ENCODE results near the gene TENM3. TPM values are rescaled to one million over a fixed set of nuclear protein-coding genes. Genes with fewer than 3 reads are reported as not detected.

The TENM3 gene
- total RNA-seq, 2 experiments from 2014 or later: not detected

GRCh38 chr4:182272151-182272550 is 28.9 kb downstream of the TENM3 start:
- Mint-ChIP-seq H3K4me3 (no peak overlapping the region), H3K27ac (no peak overlapping the region), H3K4me1 (no peaks in the 10 kb centered on the region), H3K36me3 (no peaks in the 10 kb centered on the region), H3K27me3 (no peaks in the 10 kb centered on the region), H3K9me3 (no peaks in the 10 kb centered on the region)
- ATAC-seq (ENCODE audit: low read depth): no peak
- no peak for DNase-seq
- POLR2A ChIA-PET: no interaction called here

DNA sequence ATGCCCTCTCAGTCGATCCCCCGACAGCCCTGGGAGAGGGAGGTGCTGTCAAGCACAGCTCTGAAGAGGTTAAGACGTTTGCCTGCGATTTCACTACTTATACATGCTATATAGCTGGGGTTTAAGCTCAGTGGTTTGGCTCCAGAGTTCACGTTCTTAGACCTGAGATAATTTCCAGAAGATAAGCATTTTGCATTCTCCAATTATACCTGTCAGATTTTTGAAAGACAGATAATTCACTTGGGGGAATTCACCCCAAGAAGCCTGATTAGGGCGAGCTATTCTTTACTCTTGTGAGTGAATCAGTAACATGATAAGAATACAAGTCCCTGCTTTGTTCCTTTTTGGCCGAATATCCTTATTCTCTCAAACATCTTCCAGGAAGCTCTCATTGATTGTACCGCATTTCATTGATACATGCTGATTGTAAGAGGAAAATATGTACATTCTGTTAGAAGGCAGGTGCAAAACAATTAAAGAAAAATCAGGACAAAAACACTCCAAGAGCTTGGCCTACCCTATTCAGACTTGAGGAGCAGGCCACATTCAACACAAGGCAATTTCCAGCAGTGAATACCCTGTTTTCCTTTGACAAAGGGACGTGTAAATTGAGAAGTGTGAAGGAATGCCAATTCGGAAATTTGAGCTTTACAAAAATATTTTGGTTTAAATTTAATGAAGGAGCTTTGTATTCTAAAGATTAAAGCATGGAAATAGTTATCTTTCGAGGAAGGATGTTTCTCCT is 30.2 kb downstream of the TENM3 start:
- POLR2A ChIA-PET: no interaction called here
- ATAC-seq (ENCODE audit: low read depth) (no peak), DNase-seq (no peak)
- no peaks in the 10 kb centered on the region for H3K27me3 Mint-ChIP-seq
- H3K27ac Mint-ChIP-seq: no peak overlapping the region
- H3K36me3 Mint-ChIP-seq: no peaks in the 10 kb centered on the region
- no peaks in the 10 kb centered on the region for H3K4me1 Mint-ChIP-seq
- H3K4me3 Mint-ChIP-seq: no peak overlapping the region
- no peaks in the 10 kb centered on the region for H3K9me3 Mint-ChIP-seq

DNA sequence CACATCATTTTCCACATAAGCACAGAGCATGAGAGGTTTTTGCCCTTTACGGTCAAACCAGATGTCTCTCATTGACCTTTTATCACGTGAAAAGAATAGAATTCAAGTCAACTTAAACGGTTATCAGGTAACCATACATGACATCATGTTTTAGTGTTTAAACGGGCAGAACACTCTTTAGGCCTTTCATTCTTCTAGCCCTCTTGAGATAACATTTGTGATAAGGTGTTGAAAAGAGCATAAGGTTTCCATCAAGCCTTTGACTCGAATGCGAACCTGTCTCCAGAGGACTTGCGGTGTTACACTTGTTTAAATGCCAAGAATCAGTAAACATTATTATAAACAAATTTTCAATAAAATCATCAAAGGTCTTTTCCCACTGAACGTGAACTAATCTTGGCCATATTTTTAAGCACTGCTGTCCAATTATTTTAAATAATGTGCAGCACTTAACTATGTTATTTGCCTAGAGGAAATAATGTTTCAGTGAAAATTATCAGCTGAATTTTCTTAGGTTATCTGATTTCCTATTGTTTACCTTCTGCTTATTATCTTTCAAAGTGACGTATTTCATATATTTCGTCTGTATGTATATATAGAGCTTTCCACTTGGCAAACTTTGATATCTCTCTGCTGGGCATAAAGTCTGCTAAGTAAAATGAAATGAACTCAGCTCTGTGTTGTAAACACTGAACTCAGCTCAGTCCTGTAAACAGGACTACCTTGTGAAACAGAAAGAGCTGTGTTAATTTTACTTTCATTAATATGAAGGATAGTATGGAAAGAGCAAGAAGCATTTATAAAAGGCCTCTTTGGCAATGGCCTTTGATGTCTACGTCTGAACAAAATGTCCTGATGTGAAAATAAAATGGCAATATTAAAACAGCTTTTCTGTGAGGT is 33.3 kb downstream of the TENM3 start:
- Mint-ChIP-seq H3K4me1 (no peaks in the 10 kb centered on the region), H3K27me3 (no peaks in the 10 kb centered on the region), H3K36me3 (no peaks in the 10 kb centered on the region), H3K9me3 (no peaks in the 10 kb centered on the region), H3K4me3 (no peak overlapping the region), H3K27ac (no peak overlapping the region)
- ATAC-seq (ENCODE audit: low read depth): no peak
- POLR2A ChIA-PET: no interaction called here
- DNase-seq: no peak

DNA sequence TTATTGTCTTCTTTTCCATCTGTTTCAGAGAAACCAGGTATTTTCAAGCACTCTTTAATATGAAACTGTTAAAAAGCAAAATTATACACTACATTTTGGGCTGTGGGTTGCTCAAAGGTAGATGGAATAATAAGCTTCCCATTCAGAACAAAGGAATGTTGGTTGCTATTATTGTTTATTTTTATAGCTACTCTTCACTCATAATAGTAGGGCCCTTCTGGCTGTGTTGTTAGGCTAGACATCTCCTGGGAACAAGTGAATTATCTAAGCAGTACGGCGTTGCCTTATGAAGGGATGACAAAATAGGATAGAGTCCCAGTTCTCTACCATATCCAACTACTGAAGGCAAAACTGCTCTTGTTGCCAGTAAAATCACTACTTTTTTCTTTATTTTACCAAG is 34.2 kb downstream of the TENM3 start:
- POLR2A ChIA-PET: no interaction called here
- H3K9me3 Mint-ChIP-seq: no peaks in the 10 kb centered on the region
- no peak overlapping the region for H3K4me3 Mint-ChIP-seq
- H3K4me1 Mint-ChIP-seq: no peaks in the 10 kb centered on the region
- H3K27ac Mint-ChIP-seq: no peak overlapping the region
- no peaks in the 10 kb centered on the region for H3K27me3 Mint-ChIP-seq
- ATAC-seq (ENCODE audit: low read depth) (no peak), DNase-seq (no peak)
- H3K36me3 Mint-ChIP-seq: no peaks in the 10 kb centered on the region

DNA sequence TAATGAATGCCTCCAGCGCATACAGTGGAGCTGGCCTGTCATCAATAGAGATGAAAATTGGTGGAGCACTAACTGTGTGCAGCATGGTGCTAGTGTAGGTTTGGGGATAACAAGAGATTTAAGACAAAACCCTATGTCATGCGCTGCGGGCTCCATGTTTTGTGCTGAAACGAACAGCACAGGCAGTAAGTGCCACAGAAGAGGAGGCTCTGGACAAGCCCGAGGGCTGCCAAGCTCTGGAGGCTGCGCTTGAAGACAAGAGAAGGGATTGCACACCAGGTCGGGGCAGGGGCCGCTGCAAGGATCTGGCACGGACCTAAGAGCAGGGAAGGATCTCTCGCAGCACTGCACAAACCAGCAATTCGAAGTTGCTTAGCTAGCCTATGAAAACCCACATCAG is 35.5 kb downstream of the TENM3 start:
- POLR2A ChIA-PET: no interaction called here
- Mint-ChIP-seq H3K4me1 (no peaks in the 10 kb centered on the region), H3K36me3 (no peaks in the 10 kb centered on the region), H3K27ac (no peak overlapping the region), H3K27me3 (no peaks in the 10 kb centered on the region), H3K4me3 (no peak overlapping the region), H3K9me3 (no peaks in the 10 kb centered on the region)
- DNase-seq (no peak), ATAC-seq (ENCODE audit: low read depth) (no peak)

DNA sequence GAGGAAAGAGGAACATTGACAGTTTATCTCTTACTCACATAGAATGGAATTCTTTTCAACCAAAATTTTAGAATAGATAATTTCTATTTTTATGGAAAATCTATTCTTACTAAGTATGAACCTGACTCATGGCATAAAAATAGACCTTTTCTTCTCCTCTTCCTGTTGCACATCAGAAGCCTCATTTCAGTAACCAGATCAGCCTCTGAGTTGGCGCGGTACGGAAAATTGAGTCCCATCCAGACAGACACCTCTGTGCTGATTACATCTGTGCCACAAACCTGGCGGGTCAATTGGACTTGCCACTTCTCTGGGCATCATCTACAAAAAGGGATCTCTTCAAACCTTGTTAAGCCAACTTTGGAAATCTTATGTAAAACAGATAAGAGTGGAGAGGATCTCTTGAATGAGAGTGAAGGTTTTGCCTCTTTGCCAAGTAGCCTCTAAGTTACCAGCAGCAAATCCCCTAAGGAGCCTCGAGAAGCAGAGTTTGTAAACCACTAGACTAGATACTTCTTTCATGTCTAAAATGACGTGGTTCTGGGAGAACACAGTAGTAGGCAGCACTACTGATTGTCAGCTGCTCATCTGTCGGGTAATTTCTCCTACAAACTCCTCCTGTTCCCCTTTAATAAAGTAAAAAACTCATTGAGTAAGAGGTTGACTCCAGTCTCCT is 37.4 kb downstream of the TENM3 start:
- H3K4me3 Mint-ChIP-seq: no peak overlapping the region
- H3K4me1 Mint-ChIP-seq: no peaks in the 10 kb centered on the region
- H3K36me3 Mint-ChIP-seq: no peaks in the 10 kb centered on the region
- DNase-seq (no peak), ATAC-seq (ENCODE audit: low read depth) (no peak)
- H3K27me3 Mint-ChIP-seq: no peaks in the 10 kb centered on the region
- no peak overlapping the region for H3K27ac Mint-ChIP-seq
- no peaks in the 10 kb centered on the region for H3K9me3 Mint-ChIP-seq
- POLR2A ChIA-PET: no interaction called here

DNA sequence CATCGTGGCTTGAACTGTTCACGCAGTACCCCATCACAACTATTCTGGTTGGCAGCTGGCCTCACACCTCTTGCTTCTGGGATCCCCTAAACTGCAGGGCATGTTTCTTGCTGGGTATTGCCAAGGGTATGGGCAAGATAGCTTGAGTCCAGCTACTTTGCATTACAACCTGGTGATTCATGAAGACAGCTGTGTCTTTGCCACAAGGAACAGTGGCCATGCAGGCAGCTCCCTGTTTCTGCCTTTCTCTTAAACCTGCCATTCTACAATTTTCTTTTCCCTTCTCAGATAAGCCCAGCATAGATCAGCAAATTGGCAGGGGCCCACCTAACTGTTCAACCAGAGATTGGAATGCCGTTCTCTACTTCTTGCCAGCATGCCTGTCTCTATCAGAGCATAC is 42.8 kb downstream of the TENM3 start:
- peaks cover 2% of the 10 kb centered on the region for H3K9me3 Mint-ChIP-seq
- H3K27ac Mint-ChIP-seq: no peak overlapping the region
- no peak overlapping the region for H3K4me3 Mint-ChIP-seq
- no peaks in the 10 kb centered on the region for H3K27me3 Mint-ChIP-seq
- ATAC-seq (ENCODE audit: low read depth): no peak
- POLR2A ChIA-PET: no interaction called here
- H3K36me3 Mint-ChIP-seq: no peaks in the 10 kb centered on the region
- no peaks in the 10 kb centered on the region for H3K4me1 Mint-ChIP-seq
- DNase-seq: no peak

DNA sequence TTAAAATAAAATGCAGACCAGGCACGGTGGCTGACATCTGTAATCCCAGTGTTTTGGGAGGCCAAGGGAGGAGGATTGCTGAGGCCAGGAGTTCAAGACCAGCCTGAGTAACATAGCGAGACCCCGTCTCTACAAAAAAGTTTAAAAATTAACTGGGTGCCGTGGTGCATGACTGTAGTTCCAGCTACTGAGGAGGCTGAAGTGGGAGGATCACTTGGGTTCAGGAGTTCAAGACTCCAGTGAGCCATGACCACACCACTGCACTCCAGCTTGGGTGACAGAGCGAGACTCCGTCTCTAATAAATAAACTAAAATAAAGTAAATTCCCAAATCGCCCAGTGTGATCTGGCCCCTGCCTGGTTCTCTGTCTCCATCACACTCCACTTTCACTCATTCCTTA is 43.7 kb downstream of the TENM3 start:
- Mint-ChIP-seq H3K27ac (no peak overlapping the region), H3K4me3 (no peak overlapping the region), H3K9me3 (peaks cover 2% of the 10 kb centered on the region), H3K4me1 (no peaks in the 10 kb centered on the region), H3K27me3 (no peaks in the 10 kb centered on the region), H3K36me3 (no peaks in the 10 kb centered on the region)
- ATAC-seq (ENCODE audit: low read depth) (no peak), DNase-seq (no peak)
- POLR2A ChIA-PET: no interaction called here

DNA sequence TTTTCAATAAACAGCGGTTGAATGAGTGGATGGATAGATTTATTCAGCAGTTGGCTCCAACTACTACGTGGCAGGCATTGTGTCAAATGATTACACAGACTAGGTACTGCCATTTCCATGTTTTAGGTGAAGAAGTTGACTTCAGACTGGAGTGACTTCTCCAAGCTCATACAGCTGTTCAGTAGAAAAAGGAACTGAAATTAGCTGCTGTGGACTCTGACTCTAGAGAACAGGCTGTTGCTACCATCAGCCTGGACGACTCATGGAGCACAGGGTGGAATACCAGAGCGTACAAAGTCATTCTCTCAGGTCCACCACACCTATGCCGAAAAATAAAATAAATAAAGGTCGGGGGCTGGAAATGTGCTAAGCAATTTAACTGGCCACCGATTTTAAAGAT is 45.3 kb downstream of the TENM3 start:
- H3K36me3 Mint-ChIP-seq: no peaks in the 10 kb centered on the region
- no peaks in the 10 kb centered on the region for H3K27me3 Mint-ChIP-seq
- no peak for ATAC-seq (ENCODE audit: low read depth)
- DNase-seq: no peak
- no peak overlapping the region for H3K4me3 Mint-ChIP-seq
- H3K4me1 Mint-ChIP-seq: no peaks in the 10 kb centered on the region
- peaks cover 2% of the 10 kb centered on the region for H3K9me3 Mint-ChIP-seq
- H3K27ac Mint-ChIP-seq: no peak overlapping the region
- POLR2A ChIA-PET: no interaction called here

GRCh38 chr4:182289809-182290208 is 46.6 kb downstream of the TENM3 start:
- no peak overlapping the region for H3K4me3 Mint-ChIP-seq
- no peaks in the 10 kb centered on the region for H3K36me3 Mint-ChIP-seq
- no peak overlapping the region for H3K27ac Mint-ChIP-seq
- POLR2A ChIA-PET: no interaction called here
- DNase-seq (no peak), ATAC-seq (ENCODE audit: low read depth) (no peak)
- H3K9me3 Mint-ChIP-seq: peaks cover 2% of the 10 kb centered on the region
- H3K27me3 Mint-ChIP-seq: no peaks in the 10 kb centered on the region
- no peaks in the 10 kb centered on the region for H3K4me1 Mint-ChIP-seq

DNA sequence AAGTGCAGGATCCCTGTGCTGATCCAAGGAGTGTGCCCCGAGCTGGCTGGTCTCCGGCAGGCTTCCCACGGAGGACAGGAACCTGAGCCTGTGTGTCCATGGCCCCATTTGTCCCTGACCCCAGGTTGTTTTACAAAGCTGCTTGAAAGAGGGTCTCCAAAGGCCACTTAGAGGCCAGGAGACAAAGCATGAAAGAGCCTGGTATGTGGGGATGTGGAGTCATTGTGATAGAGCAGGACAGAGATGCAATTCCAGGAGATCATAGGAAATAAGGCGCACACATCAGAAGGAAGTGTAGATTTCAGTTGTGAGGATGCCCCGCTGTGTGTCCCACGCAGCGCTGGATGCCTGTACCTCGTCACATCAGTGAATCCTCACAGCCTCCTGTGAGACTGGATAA is 48.0 kb downstream of the TENM3 start:
- Mint-ChIP-seq H3K36me3 (no peaks in the 10 kb centered on the region), H3K9me3 (peaks cover 2% of the 10 kb centered on the region), H3K27me3 (no peaks in the 10 kb centered on the region), H3K27ac (no peak overlapping the region), H3K4me3 (no peak overlapping the region), H3K4me1 (no peaks in the 10 kb centered on the region)
- POLR2A ChIA-PET: no interaction called here
- no peak for DNase-seq
- no peak for ATAC-seq (ENCODE audit: low read depth)

DNA sequence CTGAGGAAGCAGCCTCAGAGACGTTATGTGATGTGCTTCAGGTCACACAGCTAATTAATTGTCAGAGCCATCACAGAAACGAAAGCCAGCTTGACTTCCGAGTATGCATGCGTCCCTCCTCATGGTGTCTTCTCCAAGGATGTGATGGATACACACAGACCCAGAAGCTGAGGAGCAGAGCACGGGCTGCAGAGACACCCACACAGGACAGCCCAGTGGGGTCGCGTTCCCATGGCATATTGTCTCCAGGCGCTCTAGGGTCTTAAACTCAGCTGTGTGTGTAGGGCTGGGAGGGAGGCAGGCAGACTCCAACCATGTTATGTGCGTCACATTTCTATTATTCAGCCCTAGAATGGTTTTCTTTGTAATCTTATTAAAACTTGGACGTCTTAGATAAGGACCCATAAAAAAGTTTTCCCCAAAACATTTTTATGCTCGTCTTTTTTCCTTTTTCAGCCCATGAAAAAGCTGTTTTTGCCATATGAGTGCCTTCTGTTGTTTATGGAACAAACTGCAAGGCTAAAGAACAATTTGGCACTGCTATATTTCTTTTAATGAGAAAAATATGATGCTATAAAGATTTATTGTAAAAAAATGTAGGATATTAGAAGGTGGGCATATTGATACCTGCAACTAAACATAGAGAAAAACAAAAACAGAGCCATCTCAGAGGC is 48.5 kb downstream of the TENM3 start:
- Mint-ChIP-seq H3K36me3 (no peaks in the 10 kb centered on the region), H3K4me1 (no peaks in the 10 kb centered on the region), H3K9me3 (no peaks in the 10 kb centered on the region), H3K27ac (no peak overlapping the region), H3K4me3 (no peak overlapping the region), H3K27me3 (no peaks in the 10 kb centered on the region)
- no peak for ATAC-seq (ENCODE audit: low read depth)
- no peak for DNase-seq
- POLR2A ChIA-PET: no interaction called here

DNA sequence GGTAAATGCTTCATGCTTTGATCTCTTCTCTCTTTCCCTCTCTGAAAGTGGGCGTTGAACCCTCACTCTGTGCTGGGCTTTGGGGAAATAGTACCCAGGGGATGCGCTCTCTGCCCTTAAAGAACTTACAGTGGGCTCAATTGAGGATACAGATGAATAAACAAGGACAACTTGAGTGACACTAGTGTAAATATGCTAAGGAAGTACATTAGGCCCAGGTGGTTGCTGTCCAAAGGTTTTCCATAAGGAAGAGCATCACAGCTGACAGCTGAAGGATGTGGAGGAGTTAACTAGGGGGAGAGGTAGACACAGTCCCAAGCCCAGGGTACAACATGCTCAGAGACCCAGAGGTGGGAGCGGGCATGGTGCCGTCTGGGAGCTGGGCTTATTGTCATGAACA is 49.4 kb downstream of the TENM3 start:
- Mint-ChIP-seq H3K27me3 (no peaks in the 10 kb centered on the region), H3K4me3 (no peak overlapping the region), H3K27ac (no peak overlapping the region), H3K36me3 (no peaks in the 10 kb centered on the region), H3K4me1 (no peaks in the 10 kb centered on the region), H3K9me3 (no peaks in the 10 kb centered on the region)
- ATAC-seq (ENCODE audit: low read depth) (no peak), DNase-seq (no peak)
- POLR2A ChIA-PET: no interaction called here

All from activated naive CD8-positive, alpha-beta T cell treated with anti-CD3 and anti-CD28 coated beads, Interleukin-2, amount 10 ng/mL, durations not matched to agents 7 days and 5 days (primary cell).